ENCODE measurements around the gene OR1K1. TPM values are rescaled to one million over a fixed set of nuclear protein-coding genes. Genes with fewer than 3 reads are reported as not detected.
"Not testable (repeated sequence)": the region's sequence is repeated elsewhere in the genome, so short reads cannot be mapped to it uniquely, and the experiment has no call there.

Gene OR1K1
- total and polyA plus RNA-seq, 5 donors from 2014 or later, result 0.34 to 0.41 TPM; not detected in 3

DNA sequence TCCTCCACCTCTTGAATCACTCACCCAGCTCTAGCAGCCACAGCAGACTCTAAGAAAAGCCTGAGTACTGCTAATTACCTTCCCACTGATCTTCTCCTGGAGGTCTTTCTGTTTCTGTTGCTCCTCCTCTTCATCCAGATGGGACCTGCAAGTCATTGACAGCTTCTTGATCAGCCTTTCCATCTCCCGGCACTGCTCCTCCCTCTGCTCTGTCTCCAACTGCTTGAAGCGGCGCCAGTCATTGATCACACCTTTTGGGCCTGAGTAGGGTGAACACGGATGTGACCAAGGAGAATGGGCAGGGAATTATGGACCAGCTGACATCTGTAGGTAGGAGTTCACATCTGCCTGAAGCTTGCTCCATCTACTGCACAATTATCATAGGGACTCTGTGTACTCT is 23.0 kb downstream of the OR1K1 start:
- peaks cover 35% of the 10 kb centered on the region for H3K36me3 Mint-ChIP-seq
- H3K4me1 ChIP-seq (ENCODE audit: control insufficient read depth, insufficient read depth, low read length, poor library complexity, severe bottlenecking), result peaks cover 63% of the 10 kb centered on the region
- ATAC-seq (ENCODE audit: low read depth in 2 of 2), result no peak

DNA sequence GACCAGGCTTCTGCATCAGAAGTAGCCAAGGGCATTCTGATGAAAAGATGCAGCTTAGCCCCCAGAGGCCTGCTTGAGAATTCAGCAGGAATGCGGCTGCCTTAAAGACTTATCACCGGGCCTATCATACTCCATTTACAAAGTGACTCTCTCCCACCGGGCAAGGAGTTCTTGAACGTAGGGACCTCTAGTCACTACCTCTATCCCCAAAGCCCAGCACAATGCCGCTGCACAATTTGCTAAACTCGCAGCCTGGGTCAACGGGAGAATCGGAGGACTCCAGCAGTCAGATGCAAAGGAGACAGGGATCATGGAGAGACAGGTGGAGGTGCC is 27.8 kb downstream of the OR1K1 start:
- H3K27me3 Mint-ChIP-seq, result peaks cover 4% of the 10 kb centered on the region
- H3K4me3 Mint-ChIP-seq, result peak overlapping the region; percentile 99 to 100 (median 100)
- peaks cover 15% of the 10 kb centered on the region for H3K36me3 Mint-ChIP-seq
- H3K4me1 ChIP-seq (ENCODE audit: control insufficient read depth, insufficient read depth, low read length, poor library complexity, severe bottlenecking), result peaks cover 44% of the 10 kb centered on the region
- H3K27me3 ChIP-seq (ENCODE audit: control insufficient read depth, insufficient read depth, low read length), result no peaks in the 10 kb centered on the region
- peak overlapping the region; percentile 97 to 99 (median 99) for H3K27ac Mint-ChIP-seq
- H3K4me1 Mint-ChIP-seq, result peaks cover 29 to 52% (median 41%) of the 10 kb centered on the region in 4 donors
- no peaks in the 10 kb centered on the region for H3K9me3 Mint-ChIP-seq
- DNase-seq (no peak), ATAC-seq (ENCODE audit: low read depth in 2 of 2) (no peak)
- peaks cover 25% of the 10 kb centered on the region for H3K36me3 ChIP-seq (ENCODE audit: control insufficient read depth, insufficient read depth, low read length)
- H3K9me3 ChIP-seq (ENCODE audit: control insufficient read depth in 2 of 2, low read length in 2 of 2), result no peaks in the 10 kb centered on the region
- H3K27ac ChIP-seq (ENCODE audit: insufficient read depth, low read length, poor library complexity, severe bottlenecking), result peak overlapping the region; percentile 94
- peak overlapping the region; percentile 96 for H3K4me3 ChIP-seq (ENCODE audit: low read depth, low read length)

More for the DNA sequence above, 23.0 kb downstream of the OR1K1 start:
- no peaks in the 10 kb centered on the region for H3K9me3 ChIP-seq (ENCODE audit: control insufficient read depth in 2 of 2, low read length in 2 of 2)
- DNase-seq, result no peak
- peaks cover 44% of the 10 kb centered on the region for H3K36me3 ChIP-seq (ENCODE audit: control insufficient read depth, insufficient read depth, low read length)
- H3K9me3 Mint-ChIP-seq, result no peaks in the 10 kb centered on the region
- no peak overlapping the region for H3K4me3 ChIP-seq (ENCODE audit: low read depth, low read length)
- H3K4me3 Mint-ChIP-seq, result peak overlapping the region in 1 of 4 donors; percentile 77
- peaks cover 3% of the 10 kb centered on the region for H3K27me3 Mint-ChIP-seq
- peak overlapping the region; percentile 57 to 77 (median 67) for H3K27ac Mint-ChIP-seq
- H3K4me1 Mint-ChIP-seq, result peaks cover 41 to 74% (median 65%) of the 10 kb centered on the region in 4 donors
- no peak overlapping the region for H3K27ac ChIP-seq (ENCODE audit: insufficient read depth, low read length, poor library complexity, severe bottlenecking)
- no peaks in the 10 kb centered on the region for H3K27me3 ChIP-seq (ENCODE audit: control insufficient read depth, insufficient read depth, low read length)

DNA sequence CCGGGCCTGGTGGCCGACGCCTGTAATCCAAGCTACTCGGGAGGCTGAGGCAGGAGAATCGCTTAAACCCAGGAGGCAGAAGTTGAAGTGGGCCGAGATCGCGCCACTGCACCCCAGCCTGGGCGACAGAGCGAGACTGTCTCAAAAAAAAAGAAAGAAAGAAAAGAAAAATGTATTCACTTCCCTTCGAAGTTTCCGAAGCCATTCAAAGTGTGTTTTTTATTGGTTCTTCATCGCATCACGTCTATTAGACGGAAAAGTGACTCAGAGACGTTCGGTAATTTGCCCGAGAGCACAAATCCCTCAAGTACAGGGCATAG is 29.0 kb downstream of the OR1K1 start:
- H3K27me3 ChIP-seq (ENCODE audit: control insufficient read depth, insufficient read depth, low read length); H3K9me3 ChIP-seq (ENCODE audit: control insufficient read depth in 2 of 2, low read length in 2 of 2); DNase-seq; H3K9me3 Mint-ChIP-seq; ATAC-seq (ENCODE audit: low read depth in 2 of 2); H3K27me3 Mint-ChIP-seq; H3K36me3 Mint-ChIP-seq: not testable (repeated sequence)
- H3K4me1 ChIP-seq (ENCODE audit: control insufficient read depth, insufficient read depth, low read length, poor library complexity, severe bottlenecking), result peaks cover 42% of the 10 kb centered on the region
- H3K27ac ChIP-seq (ENCODE audit: insufficient read depth, low read length, poor library complexity, severe bottlenecking), result peak overlapping the region; percentile 94
- Mint-ChIP-seq H3K27ac (peak overlapping the region; percentile 97 to 99 (median 99)), H3K4me1 (peaks cover 22 to 43% (median 33%) of the 10 kb centered on the region in 4 donors), H3K4me3 (peak overlapping the region; percentile 99 to 100 (median 100))
- peak overlapping the region; percentile 86 for H3K4me3 ChIP-seq (ENCODE audit: low read depth, low read length)
- peaks cover 16% of the 10 kb centered on the region for H3K36me3 ChIP-seq (ENCODE audit: control insufficient read depth, insufficient read depth, low read length)

DNA sequence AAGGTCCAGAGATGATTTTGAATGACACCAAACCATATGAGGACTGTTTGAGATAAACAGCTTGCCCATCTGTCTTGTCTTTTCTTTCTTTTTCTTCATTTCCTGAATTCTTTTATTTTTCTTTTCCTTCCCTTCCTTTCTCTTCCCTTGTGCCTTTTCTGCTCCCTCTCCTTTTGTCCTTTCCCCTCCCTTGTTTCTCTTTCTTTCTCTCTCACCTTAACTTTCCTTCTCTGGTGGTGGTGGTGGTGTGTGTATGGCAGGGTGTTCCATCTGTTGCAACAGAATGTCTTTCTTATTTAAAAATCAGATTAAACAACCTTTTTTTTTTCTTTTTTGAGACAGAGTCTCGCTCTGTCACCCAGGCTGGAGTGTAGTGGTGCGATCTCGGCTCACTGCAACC is 32.3 kb downstream of the OR1K1 start:
- H3K36me3 Mint-ChIP-seq, result no peaks in the 10 kb centered on the region
- H3K4me1 Mint-ChIP-seq, result peaks cover 10 to 38% (median 21%) of the 10 kb centered on the region in 4 donors
- ATAC-seq (ENCODE audit: low read depth in 2 of 2) (no peak), DNase-seq (no peak)
- H3K4me1 ChIP-seq (ENCODE audit: control insufficient read depth, insufficient read depth, low read length, poor library complexity, severe bottlenecking), result peaks cover 22% of the 10 kb centered on the region
- H3K27ac Mint-ChIP-seq, result peak overlapping the region in 2 of 3 donors; percentile 63 to 82
- no peaks in the 10 kb centered on the region for H3K9me3 Mint-ChIP-seq
- H3K4me3 ChIP-seq (ENCODE audit: low read depth, low read length), result no peak overlapping the region
- no peaks in the 10 kb centered on the region for H3K9me3 ChIP-seq (ENCODE audit: control insufficient read depth in 2 of 2, low read length in 2 of 2)
- H3K4me3 Mint-ChIP-seq, result peak overlapping the region in 2 of 4 donors; percentile 7 to 37
- no peak overlapping the region for H3K27ac ChIP-seq (ENCODE audit: insufficient read depth, low read length, poor library complexity, severe bottlenecking)
- peaks cover 4% of the 10 kb centered on the region for H3K27me3 Mint-ChIP-seq
- H3K36me3 ChIP-seq (ENCODE audit: control insufficient read depth, insufficient read depth, low read length), result no peaks in the 10 kb centered on the region
- H3K27me3 ChIP-seq (ENCODE audit: control insufficient read depth, insufficient read depth, low read length), result no peaks in the 10 kb centered on the region

DNA sequence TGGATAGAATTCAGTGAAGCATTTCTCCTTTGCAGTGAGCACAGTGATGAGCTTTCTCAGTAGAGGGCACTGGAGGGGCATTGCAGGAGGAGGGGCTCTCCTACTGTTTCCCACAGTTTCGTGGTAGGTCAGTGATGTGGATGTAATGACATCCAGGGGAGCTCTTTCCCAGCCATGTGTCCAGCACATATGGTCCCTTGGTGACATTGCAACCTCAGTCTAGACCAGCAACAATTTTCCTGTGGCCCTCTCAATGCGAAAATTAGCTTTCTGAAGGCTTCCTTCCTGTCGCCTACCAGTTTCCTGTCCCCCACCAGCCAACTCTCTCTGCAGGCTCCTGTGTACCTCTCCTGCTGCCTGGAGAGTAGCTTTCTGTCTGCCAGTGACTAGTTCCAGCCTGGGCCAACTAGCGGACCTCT is 35.4 kb downstream of the OR1K1 start:
- no peaks in the 10 kb centered on the region for H3K27me3 ChIP-seq (ENCODE audit: control insufficient read depth, insufficient read depth, low read length)
- Mint-ChIP-seq H3K9me3 (no peaks in the 10 kb centered on the region), H3K4me3 (peak overlapping the region in 3 of 4 donors; percentile 67 to 79 (median 79)), H3K4me1 (peaks cover 9 to 25% (median 15%) of the 10 kb centered on the region in 4 donors), H3K27me3 (no peaks in the 10 kb centered on the region), H3K27ac (peak overlapping the region; percentile 64 to 80 (median 73)), H3K36me3 (no peaks in the 10 kb centered on the region)
- H3K4me3 ChIP-seq (ENCODE audit: low read depth, low read length), result peak overlapping the region; percentile 77
- peak; percentile 67 to 81 for ATAC-seq (ENCODE audit: low read depth in 2 of 2)
- DNase-seq, result peak in 2 of 3 donors; percentile 12 to 63
- H3K4me1 ChIP-seq (ENCODE audit: control insufficient read depth, insufficient read depth, low read length, poor library complexity, severe bottlenecking), result peaks cover 12% of the 10 kb centered on the region
- no peak overlapping the region for H3K27ac ChIP-seq (ENCODE audit: insufficient read depth, low read length, poor library complexity, severe bottlenecking)
- no peaks in the 10 kb centered on the region for H3K9me3 ChIP-seq (ENCODE audit: control insufficient read depth in 2 of 2, low read length in 2 of 2)
- H3K36me3 ChIP-seq (ENCODE audit: control insufficient read depth, insufficient read depth, low read length), result no peaks in the 10 kb centered on the region

DNA sequence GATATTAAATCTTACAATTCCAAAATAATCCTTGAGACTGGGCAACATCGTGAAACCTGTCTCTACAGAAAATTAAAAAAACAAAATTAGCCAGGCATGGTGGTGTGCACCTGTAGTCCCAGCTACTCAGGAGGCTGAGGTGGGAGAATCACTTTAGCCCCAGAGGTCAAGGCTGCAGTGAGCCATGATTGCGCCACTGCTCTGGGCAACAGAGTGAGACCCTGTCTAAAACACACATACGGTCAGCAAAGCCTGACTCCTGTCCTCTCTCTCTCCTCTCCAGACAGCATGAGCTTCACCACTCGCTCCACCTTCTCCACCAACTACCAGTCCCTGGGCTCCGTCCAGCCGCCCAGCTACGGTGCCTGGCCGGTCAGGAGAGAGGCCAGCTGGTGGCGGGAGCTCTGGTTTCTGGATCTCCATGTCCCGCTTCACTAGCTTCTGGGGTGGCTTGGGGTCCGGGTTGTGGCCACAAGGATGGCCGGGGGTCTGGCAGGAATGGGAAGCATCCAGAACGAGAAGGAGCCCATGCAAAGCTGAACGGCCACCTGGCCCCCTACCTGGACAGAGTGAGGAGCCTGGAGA is 37.4 kb downstream of the OR1K1 start:
- DNase-seq (no peak), ATAC-seq (ENCODE audit: low read depth in 2 of 2) (no peak)
- no peaks in the 10 kb centered on the region for H3K9me3 ChIP-seq (ENCODE audit: control insufficient read depth in 2 of 2, low read length in 2 of 2)
- Mint-ChIP-seq H3K4me1 (peaks cover 9 to 29% (median 15%) of the 10 kb centered on the region in 4 donors), H3K9me3 (no peaks in the 10 kb centered on the region), H3K4me3 (no peak overlapping the region), H3K36me3 (no peaks in the 10 kb centered on the region), H3K27ac (no peak overlapping the region), H3K27me3 (no peaks in the 10 kb centered on the region)
- H3K4me1 ChIP-seq (ENCODE audit: control insufficient read depth, insufficient read depth, low read length, poor library complexity, severe bottlenecking), result peaks cover 12% of the 10 kb centered on the region
- H3K4me3 ChIP-seq (ENCODE audit: low read depth, low read length), result no peak overlapping the region
- no peaks in the 10 kb centered on the region for H3K27me3 ChIP-seq (ENCODE audit: control insufficient read depth, insufficient read depth, low read length)
- H3K27ac ChIP-seq (ENCODE audit: insufficient read depth, low read length, poor library complexity, severe bottlenecking), result no peak overlapping the region
- H3K36me3 ChIP-seq (ENCODE audit: control insufficient read depth, insufficient read depth, low read length), result no peaks in the 10 kb centered on the region

DNA sequence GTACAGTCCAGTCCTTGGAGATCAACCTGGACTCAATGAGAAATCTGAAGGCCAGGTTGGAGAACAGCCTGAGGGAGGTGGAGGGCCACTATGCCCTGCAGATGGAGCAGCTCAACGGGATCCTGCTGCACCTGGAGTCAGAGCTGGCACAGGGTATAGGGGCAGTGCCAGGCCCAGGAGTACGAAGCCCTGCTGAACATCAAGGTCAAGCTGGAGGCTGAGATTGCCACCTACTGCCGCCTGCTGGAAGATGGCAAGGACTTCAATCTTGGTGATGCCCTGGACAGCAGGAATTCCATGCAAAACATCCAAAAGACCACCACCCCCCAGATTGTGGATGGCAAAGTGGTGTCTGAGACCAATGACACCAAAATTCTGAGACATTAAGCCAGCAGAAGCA is 38.5 kb downstream of the OR1K1 start:
- H3K27ac Mint-ChIP-seq; ATAC-seq (ENCODE audit: low read depth in 2 of 2); DNase-seq; H3K27ac ChIP-seq (ENCODE audit: insufficient read depth, low read length, poor library complexity, severe bottlenecking); H3K9me3 Mint-ChIP-seq; H3K27me3 ChIP-seq (ENCODE audit: control insufficient read depth, insufficient read depth, low read length); H3K36me3 ChIP-seq (ENCODE audit: control insufficient read depth, insufficient read depth, low read length); H3K4me3 ChIP-seq (ENCODE audit: low read depth, low read length); H3K4me3 Mint-ChIP-seq; H3K36me3 Mint-ChIP-seq; H3K27me3 Mint-ChIP-seq; H3K9me3 ChIP-seq (ENCODE audit: control insufficient read depth in 2 of 2, low read length in 2 of 2): not testable (repeated sequence)
- H3K4me1 ChIP-seq (ENCODE audit: control insufficient read depth, insufficient read depth, low read length, poor library complexity, severe bottlenecking), result peaks cover 12% of the 10 kb centered on the region
- peaks cover 9 to 29% (median 16%) of the 10 kb centered on the region in 4 donors for H3K4me1 Mint-ChIP-seq

DNA sequence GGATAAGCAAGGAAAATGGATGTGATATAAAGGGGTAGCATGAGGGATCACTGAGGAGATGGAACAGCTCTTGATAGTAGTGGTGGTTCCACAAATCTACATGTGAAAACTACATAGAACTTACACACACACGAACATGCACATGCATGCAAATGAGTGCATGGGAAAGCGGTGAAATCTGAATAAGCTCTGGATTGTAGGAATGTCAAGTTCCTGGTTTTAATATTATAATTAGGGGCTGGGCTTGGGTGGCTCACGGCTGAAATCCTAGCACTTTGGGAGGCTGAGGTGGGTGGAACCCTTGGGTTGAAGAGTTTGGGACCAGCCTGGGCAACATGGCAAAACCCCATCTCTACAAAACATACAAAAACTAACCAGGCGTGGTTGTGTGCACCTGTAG is 41.6 kb downstream of the OR1K1 start:
- H3K9me3 Mint-ChIP-seq, result no peaks in the 10 kb centered on the region
- Histone ChIP-seq H3K4me3 (ENCODE audit: low read depth, low read length) (no peak overlapping the region), H3K36me3 (ENCODE audit: control insufficient read depth, insufficient read depth, low read length) (no peaks in the 10 kb centered on the region), H3K27me3 (ENCODE audit: control insufficient read depth, insufficient read depth, low read length) (no peaks in the 10 kb centered on the region), H3K27ac (ENCODE audit: insufficient read depth, low read length, poor library complexity, severe bottlenecking) (no peak overlapping the region), H3K4me1 (ENCODE audit: control insufficient read depth, insufficient read depth, low read length, poor library complexity, severe bottlenecking) (no peaks in the 10 kb centered on the region), H3K9me3 (ENCODE audit: control insufficient read depth in 2 of 2, low read length in 2 of 2) (no peaks in the 10 kb centered on the region)
- no peaks in the 10 kb centered on the region for H3K27me3 Mint-ChIP-seq
- peaks cover 10% of the 10 kb centered on the region for H3K36me3 Mint-ChIP-seq
- DNase-seq (no peak), ATAC-seq (ENCODE audit: low read depth in 2 of 2) (no peak)
- peaks cover 8 to 25% (median 18%) of the 10 kb centered on the region in 4 donors for H3K4me1 Mint-ChIP-seq
- H3K4me3 Mint-ChIP-seq, result no peak overlapping the region
- peak overlapping the region in 1 of 3 donors; percentile 52 for H3K27ac Mint-ChIP-seq
